Stimulated activated CD4-positive, alpha-beta T cell treated with anti-CD3 and anti-CD28 coated beads, Interleukin-12 subunit alpha, Interleukin-12 subunit beta, amount 100 ng/mL, for 48 hours (primary cell): Measurements from ENCODE around the gene MEGF11.
A peak's percentile ranks its signal among the peaks of the same experiment; 100 is the strongest.

Experiments used
- DNase-seq, 3 donors: peaks; one replicate each; pipeline ENCODE4 v3.0.0-alpha.2; 2020; ENCODE audit warnings: low read depth in 2 of 3, low spot score in 1 of 3

The MEGF11 gene

GRCh38 chr15:65953622-65954021 is 299.9 kb downstream of the MEGF11 start:
- no peak for DNase-seq

GRCh38 chr15:65952391-65953053 is 301.0 kb downstream of the MEGF11 start:
- peak in 1 of 3 donors; percentile 3 for DNase-seq

- no peak for DNase-seq
These were observed 302.5 kb downstream of the MEGF11 start for GRCh38 chr15:65951007-65951406.

GRCh38 chr15:65949491-65949890 is 304.1 kb downstream of the MEGF11 start:
- DNase-seq, result no peak

GRCh38 chr15:65949011-65949410 is 304.5 kb downstream of the MEGF11 start:
- no peak for DNase-seq

GRCh38 chr15:65948383-65948782 is 305.2 kb downstream of the MEGF11 start:
- no peak for DNase-seq

GRCh38 chr15:65947041-65947440 is 306.5 kb downstream of the MEGF11 start:
- no peak for DNase-seq

GRCh38 chr15:65945616-65946015 is 307.9 kb downstream of the MEGF11 start:
- DNase-seq, result no peak

GRCh38 chr15:65944404-65944803 is 309.1 kb downstream of the MEGF11 start:
- no peak for DNase-seq

GRCh38 chr15:65942436-65942835 is 311.1 kb downstream of the MEGF11 start:
- DNase-seq, result no peak

- DNase-seq, result no peak
These were observed 313.0 kb downstream of the MEGF11 start for GRCh38 chr15:65940618-65940909.

- DNase-seq, result no peak
These were observed 313.5 kb downstream of the MEGF11 start for GRCh38 chr15:65939901-65940617.

GRCh38 chr15:65938604-65939003 is 314.9 kb downstream of the MEGF11 start:
- DNase-seq, result no peak

- DNase-seq, result no peak
These were observed 316.1 kb downstream of the MEGF11 start for GRCh38 chr15:65937476-65937875.

GRCh38 chr15:65937054-65937453 is 316.5 kb downstream of the MEGF11 start:
- DNase-seq, result no peak

- no peak for DNase-seq
These were observed 317.3 kb downstream of the MEGF11 start for GRCh38 chr15:65936282-65936681.

- no peak for DNase-seq
These were observed 318.2 kb downstream of the MEGF11 start for GRCh38 chr15:65935391-65935790.

GRCh38 chr15:65931221-65931620 is 322.3 kb downstream of the MEGF11 start:
- no peak for DNase-seq

GRCh38 chr15:65930134-65930533 is 323.4 kb downstream of the MEGF11 start:
- no peak for DNase-seq

- DNase-seq, result no peak
These were observed 324.0 kb downstream of the MEGF11 start for GRCh38 chr15:65929573-65929972.

GRCh38 chr15:65927545-65927944 is 326.0 kb downstream of the MEGF11 start:
- no peak for DNase-seq

GRCh38 chr15:65926899-65927298 is 326.7 kb downstream of the MEGF11 start:
- DNase-seq, result no peak

- DNase-seq, result no peak
These were observed 327.1 kb downstream of the MEGF11 start for GRCh38 chr15:65926459-65926858.
